Measurements from ENCODE around the gene CDH23. TPM values are rescaled to one million over a fixed set of nuclear protein-coding genes. Genes with fewer than 3 reads are reported as not detected.

CDH23 gene
- total RNA-seq, 4 donors from 2014 or later = 0.57 to 5.9 (median 1.0) TPM

GRCh38 chr10:71854031-71854430 is 457.3 kb downstream of the CDH23 start:
- Histone ChIP-seq H3K27ac (no peak overlapping the region), H3K9me3 (no peaks in the 10 kb centered on the region), H3K4me3 (no peak overlapping the region), H3K27me3 (no peaks in the 10 kb centered on the region), H3K4me1 (peaks cover 5 to 25% (median 12%) of the 10 kb centered on the region in 3 donors), H3K36me3 (no peaks in the 10 kb centered on the region)
- 39 to 49% methylated on average over 3 to 5 of the region's 5 CpGs for WGBS, 2 donors
- TF ChIP-seq CTCF (IDR thresholded peaks at IDR 0.05) = no peak
- no peak for TF ChIP-seq POLR2A (IDR thresholded peaks at IDR 0.05)
- intact Hi-C loops (cut with DNase I) = loop anchor here (5.0 kb wide), 1 partner anchor 33 kb away; no protein-coding TSS in a partner anchor
- DNase-seq = no peak

GRCh38 chr10:71856619-71857018 is 459.9 kb downstream of the CDH23 start:
- Histone ChIP-seq H3K27me3 (no peaks in the 10 kb centered on the region), H3K36me3 (no peaks in the 10 kb centered on the region), H3K4me1 (peaks cover 14 to 31% (median 24%) of the 10 kb centered on the region in 3 donors), H3K9me3 (no peaks in the 10 kb centered on the region), H3K4me3 (no peak overlapping the region), H3K27ac (no peak overlapping the region)
- no peak for TF ChIP-seq POLR2A (IDR thresholded peaks at IDR 0.05)
- TF ChIP-seq CTCF (IDR thresholded peaks at IDR 0.05) = no peak
- intact Hi-C loops (cut with DNase I) = no loop called here
- 94 to 95% methylated on average over 4 of the region's 4 CpGs for WGBS, 2 donors
- no peak for DNase-seq

GRCh38 chr10:71857934-71858890 is 461.5 kb downstream of the CDH23 start:
- no peak for TF ChIP-seq CTCF (IDR thresholded peaks at IDR 0.05)
- no peak for TF ChIP-seq POLR2A (IDR thresholded peaks at IDR 0.05)
- H3K36me3 ChIP-seq = no peaks in the 10 kb centered on the region
- H3K9me3 ChIP-seq = no peaks in the 10 kb centered on the region
- no peak overlapping the region for H3K4me3 ChIP-seq
- DNase-seq = no peak
- intact Hi-C loops (cut with DNase I) = no loop called here
- peak overlapping the region in 1 of 4 donors; percentile 1 for H3K27ac ChIP-seq
- 80 to 87% methylated on average over 12 of the region's 12 CpGs for WGBS, 2 donors
- H3K27me3 ChIP-seq = no peaks in the 10 kb centered on the region
- H3K4me1 ChIP-seq = peaks cover 13 to 31% (median 22%) of the 10 kb centered on the region in 3 donors

- Histone ChIP-seq H3K36me3 (no peaks in the 10 kb centered on the region), H3K9me3 (no peaks in the 10 kb centered on the region), H3K4me3 (peak overlapping the region in 1 of 4 donors; percentile 12), H3K4me1 (peaks cover 13 to 31% (median 22%) of the 10 kb centered on the region in 3 donors), H3K27ac (peak overlapping the region; percentile 80 to 95 (median 91)), H3K27me3 (no peaks in the 10 kb centered on the region)
- WGBS, 2 donors = 19 to 60% methylated on average over 1 to 6 of the region's 11 CpGs
- DNase-seq = peak; percentile 51
- intact Hi-C loops (cut with DNase I) = no loop called here
- TF ChIP-seq CTCF (IDR thresholded peaks at IDR 0.05) (no peak), POLR2A (IDR thresholded peaks at IDR 0.05) (no peak)
Measured at GRCh38 chr10:71860243-71861029, 463.7 kb downstream of the CDH23 start.
